HepG2 (cell line): ENCODE results near the gene PRKCD. TPM values are rescaled to one million over a fixed set of nuclear protein-coding genes. Genes with fewer than 3 reads are reported as not detected.
A peak's percentile ranks its signal among the peaks of the same experiment; 100 is the strongest.

Experiments used
- EP300 ChIP-seq, 3 experiments: sonication (generic) in 1 of 3; formaldehyde crosslinking in 1 of 3; IDR thresholded peaks; 2 replicates each; pipeline versions ENCODE4 v1.5.1 to v1.6.1; 2011 to 2020; ENCODE audit warnings: low read depth in 2 of 3, low read length in 2 of 3, borderline replicate concordance in 1 of 3, improper control_type of control experiment in 1 of 3, mild to moderate bottlenecking in 1 of 3, missing genetic modification reagents in 1 of 3, moderate library complexity in 1 of 3
- POGZ ChIP-seq: sonication (generic); formaldehyde crosslinking; IDR thresholded peaks from 2 replicates; pipeline ENCODE4 v1.4.0; 2020; ENCODE audit warnings: mild to moderate bottlenecking, missing genetic modification reagents
- ZNF263 ChIP-seq: sonication (generic); formaldehyde crosslinking; IDR thresholded peaks from 2 replicates; pipeline ENCODE4 v1.4.0; 2020; ENCODE audit warnings: missing genetic modification reagents
- ZNF589 ChIP-seq: sonication (generic); formaldehyde crosslinking; conservative IDR thresholded peaks from 2 replicates; pipeline ENCODE4 v1.8.0; 2022; ENCODE audit warnings: mild to moderate bottlenecking, moderate library complexity, missing genetic modification reagents
- ZNF775 ChIP-seq: sonication (generic); formaldehyde crosslinking; IDR thresholded peaks from 2 replicates; pipeline ENCODE4 v1.4.0; 2020; ENCODE audit warnings: missing genetic modification reagents, mild to moderate bottlenecking, moderate library complexity, borderline replicate concordance
- polyA plus RNA-seq, 8 experiments: library from polyadenylated mRNA; depleted of rRNA in 3 of 8; stranded (reverse) in 7 of 8; unstranded in 1 of 8; fragments of >200 nt; fragmentation: Illumina TruSeq in 4 of 8; extraction: Trizol in 4 of 8; gene quantifications; 2 replicates each; pipeline versions ENCODE4 v1.2.1 to v1.2.3, GENCODE V29; 2011 to 2016; ENCODE audit warnings: low read depth in 4 of 8, missing spikeins in 1 of 8, mixed read lengths in 1 of 8; ENCODE audit not compliant: insufficient read depth in 1 of 8
- total RNA-seq, 5 experiments: library from RNA; depleted of rRNA; stranded (reverse); fragments of >200 nt; fragmentation: Illumina TruSeq; extraction: Trizol; gene quantifications; 2 replicates each; pipeline ENCODE4 v1.2.3, GENCODE V29; 2016; ENCODE audit warnings: low read depth in 1 of 5
- TF ChIP-seq, protein P1 (sequence below): fragments of 450-650 bp; IDR thresholded peaks from 2 replicates; pipeline ENCODE4 v1.6.1; 2017
- TF ChIP-seq, protein P2 (sequence below): sonication (generic); formaldehyde crosslinking; IDR thresholded peaks from 2 replicates; pipeline ENCODE4 v1.4.0; 2020; ENCODE audit warnings: mild to moderate bottlenecking, low read depth, missing genetic modification reagents
- TF ChIP-seq, protein P3 (sequence below): sonication (generic); formaldehyde crosslinking; IDR thresholded peaks from 2 replicates; pipeline ENCODE4 v1.4.0; 2020; ENCODE audit warnings: mild to moderate bottlenecking, missing genetic modification reagents
- TF ChIP-seq, protein P4 (sequence below): sonication (generic); formaldehyde crosslinking; IDR thresholded peaks from 2 replicates; pipeline ENCODE4 v1.4.0; 2020; ENCODE audit warnings: missing genetic modification reagents
- TF ChIP-seq, protein P5 (sequence below): sonication (generic); formaldehyde crosslinking; conservative IDR thresholded peaks from 2 replicates; pipeline ENCODE4 v1.4.0; 2020; ENCODE audit warnings: missing genetic modification reagents

PRKCD gene
- total and polyA plus RNA-seq, 2 of the 13 experiments (the other 11 are each of a cell fraction or from before 2014, with no cell fraction given) = 1.6 to 40.7 TPM

DNA sequence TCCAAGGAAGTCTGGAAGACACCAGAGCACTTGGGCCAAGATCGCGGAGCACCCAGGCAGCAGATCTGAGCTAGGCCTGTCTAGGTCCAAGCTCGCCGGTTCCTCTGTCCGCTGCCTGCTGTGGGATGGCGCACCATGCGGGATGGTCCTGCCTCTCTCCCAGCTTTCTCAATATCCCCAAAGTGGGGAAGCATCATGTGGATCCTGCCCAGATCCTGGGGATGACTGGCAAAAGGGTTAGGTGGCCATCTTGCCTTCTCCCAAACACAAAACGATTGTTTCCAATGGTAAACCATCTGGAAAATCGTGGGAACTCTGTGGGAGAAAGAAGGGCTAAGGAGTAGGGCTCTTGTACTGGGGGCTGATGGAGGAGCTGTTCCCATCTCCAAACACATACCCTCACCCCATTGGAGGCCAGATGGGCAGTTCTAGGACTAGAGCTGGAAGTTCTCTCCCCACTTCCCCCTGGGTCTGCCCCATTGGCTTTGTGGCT is 8.9 kb downstream of the PRKCD start (continued):
- TF ChIP-seq ZNF589 (CRISPR knock-in tag) = no peak
- TF ChIP-seq, protein P1, sequence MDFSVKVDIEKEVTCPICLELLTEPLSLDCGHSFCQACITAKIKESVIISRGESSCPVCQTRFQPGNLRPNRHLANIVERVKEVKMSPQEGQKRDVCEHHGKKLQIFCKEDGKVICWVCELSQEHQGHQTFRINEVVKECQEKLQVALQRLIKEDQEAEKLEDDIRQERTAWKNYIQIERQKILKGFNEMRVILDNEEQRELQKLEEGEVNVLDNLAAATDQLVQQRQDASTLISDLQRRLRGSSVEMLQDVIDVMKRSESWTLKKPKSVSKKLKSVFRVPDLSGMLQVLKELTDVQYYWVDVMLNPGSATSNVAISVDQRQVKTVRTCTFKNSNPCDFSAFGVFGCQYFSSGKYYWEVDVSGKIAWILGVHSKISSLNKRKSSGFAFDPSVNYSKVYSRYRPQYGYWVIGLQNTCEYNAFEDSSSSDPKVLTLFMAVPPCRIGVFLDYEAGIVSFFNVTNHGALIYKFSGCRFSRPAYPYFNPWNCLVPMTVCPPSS = no peak
- TF ChIP-seq, protein P2, sequence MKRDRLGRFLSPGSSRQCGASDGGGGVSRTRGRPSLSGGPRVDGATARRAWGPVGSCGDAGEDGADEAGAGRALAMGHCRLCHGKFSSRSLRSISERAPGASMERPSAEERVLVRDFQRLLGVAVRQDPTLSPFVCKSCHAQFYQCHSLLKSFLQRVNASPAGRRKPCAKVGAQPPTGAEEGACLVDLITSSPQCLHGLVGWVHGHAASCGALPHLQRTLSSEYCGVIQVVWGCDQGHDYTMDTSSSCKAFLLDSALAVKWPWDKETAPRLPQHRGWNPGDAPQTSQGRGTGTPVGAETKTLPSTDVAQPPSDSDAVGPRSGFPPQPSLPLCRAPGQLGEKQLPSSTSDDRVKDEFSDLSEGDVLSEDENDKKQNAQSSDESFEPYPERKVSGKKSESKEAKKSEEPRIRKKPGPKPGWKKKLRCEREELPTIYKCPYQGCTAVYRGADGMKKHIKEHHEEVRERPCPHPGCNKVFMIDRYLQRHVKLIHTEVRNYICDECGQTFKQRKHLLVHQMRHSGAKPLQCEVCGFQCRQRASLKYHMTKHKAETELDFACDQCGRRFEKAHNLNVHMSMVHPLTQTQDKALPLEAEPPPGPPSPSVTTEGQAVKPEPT (CRISPR knock-in tag) = no peak
- TF ChIP-seq EP300 (IDR thresholded peaks at IDR 0.05; ENCODE audit: low read depth in 2 of 2, low read length in 2 of 2) = no peak
- no peak for TF ChIP-seq EP300 (CRISPR knock-in tag; IDR thresholded peaks at IDR 0.05; ENCODE audit: borderline replicate concordance)
- no peak; the same call in 1 of the 2 replicates for TF ChIP-seq ZNF263 (CRISPR knock-in tag)
- TF ChIP-seq, protein P3, sequence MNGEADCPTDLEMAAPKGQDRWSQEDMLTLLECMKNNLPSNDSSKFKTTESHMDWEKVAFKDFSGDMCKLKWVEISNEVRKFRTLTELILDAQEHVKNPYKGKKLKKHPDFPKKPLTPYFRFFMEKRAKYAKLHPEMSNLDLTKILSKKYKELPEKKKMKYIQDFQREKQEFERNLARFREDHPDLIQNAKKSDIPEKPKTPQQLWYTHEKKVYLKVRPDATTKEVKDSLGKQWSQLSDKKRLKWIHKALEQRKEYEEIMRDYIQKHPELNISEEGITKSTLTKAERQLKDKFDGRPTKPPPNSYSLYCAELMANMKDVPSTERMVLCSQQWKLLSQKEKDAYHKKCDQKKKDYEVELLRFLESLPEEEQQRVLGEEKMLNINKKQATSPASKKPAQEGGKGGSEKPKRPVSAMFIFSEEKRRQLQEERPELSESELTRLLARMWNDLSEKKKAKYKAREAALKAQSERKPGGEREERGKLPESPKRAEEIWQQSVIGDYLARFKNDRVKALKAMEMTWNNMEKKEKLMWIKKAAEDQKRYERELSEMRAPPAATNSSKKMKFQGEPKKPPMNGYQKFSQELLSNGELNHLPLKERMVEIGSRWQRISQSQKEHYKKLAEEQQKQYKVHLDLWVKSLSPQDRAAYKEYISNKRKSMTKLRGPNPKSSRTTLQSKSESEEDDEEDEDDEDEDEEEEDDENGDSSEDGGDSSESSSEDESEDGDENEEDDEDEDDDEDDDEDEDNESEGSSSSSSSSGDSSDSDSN (CRISPR knock-in tag) = no peak
- no peak for TF ChIP-seq POGZ (CRISPR knock-in tag)
- TF ChIP-seq, protein P4, sequence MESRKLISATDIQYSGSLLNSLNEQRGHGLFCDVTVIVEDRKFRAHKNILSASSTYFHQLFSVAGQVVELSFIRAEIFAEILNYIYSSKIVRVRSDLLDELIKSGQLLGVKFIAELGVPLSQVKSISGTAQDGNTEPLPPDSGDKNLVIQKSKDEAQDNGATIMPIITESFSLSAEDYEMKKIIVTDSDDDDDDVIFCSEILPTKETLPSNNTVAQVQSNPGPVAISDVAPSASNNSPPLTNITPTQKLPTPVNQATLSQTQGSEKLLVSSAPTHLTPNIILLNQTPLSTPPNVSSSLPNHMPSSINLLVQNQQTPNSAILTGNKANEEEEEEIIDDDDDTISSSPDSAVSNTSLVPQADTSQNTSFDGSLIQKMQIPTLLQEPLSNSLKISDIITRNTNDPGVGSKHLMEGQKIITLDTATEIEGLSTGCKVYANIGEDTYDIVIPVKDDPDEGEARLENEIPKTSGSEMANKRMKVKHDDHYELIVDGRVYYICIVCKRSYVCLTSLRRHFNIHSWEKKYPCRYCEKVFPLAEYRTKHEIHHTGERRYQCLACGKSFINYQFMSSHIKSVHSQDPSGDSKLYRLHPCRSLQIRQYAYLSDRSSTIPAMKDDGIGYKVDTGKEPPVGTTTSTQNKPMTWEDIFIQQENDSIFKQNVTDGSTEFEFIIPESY = peak; percentile 90
- TF ChIP-seq, protein P5, sequence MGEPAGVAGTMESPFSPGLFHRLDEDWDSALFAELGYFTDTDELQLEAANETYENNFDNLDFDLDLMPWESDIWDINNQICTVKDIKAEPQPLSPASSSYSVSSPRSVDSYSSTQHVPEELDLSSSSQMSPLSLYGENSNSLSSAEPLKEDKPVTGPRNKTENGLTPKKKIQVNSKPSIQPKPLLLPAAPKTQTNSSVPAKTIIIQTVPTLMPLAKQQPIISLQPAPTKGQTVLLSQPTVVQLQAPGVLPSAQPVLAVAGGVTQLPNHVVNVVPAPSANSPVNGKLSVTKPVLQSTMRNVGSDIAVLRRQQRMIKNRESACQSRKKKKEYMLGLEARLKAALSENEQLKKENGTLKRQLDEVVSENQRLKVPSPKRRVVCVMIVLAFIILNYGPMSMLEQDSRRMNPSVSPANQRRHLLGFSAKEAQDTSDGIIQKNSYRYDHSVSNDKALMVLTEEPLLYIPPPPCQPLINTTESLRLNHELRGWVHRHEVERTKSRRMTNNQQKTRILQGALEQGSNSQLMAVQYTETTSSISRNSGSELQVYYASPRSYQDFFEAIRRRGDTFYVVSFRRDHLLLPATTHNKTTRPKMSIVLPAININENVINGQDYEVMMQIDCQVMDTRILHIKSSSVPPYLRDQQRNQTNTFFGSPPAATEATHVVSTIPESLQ (CRISPR knock-in tag) = no peak
- TF ChIP-seq ZNF775 = no peak
